ENCODE data around the gene SAMD1. TPM values are rescaled to one million over a fixed set of nuclear protein-coding genes. Genes with fewer than 3 reads are reported as not detected.

The SAMD1 gene
- total RNA-seq, 2 experiments from 2014 or later: 29.4 to 30.1 TPM

GRCh38 chr19:14080887-14081796, 9.4 kb downstream of the SAMD1 start:
- Mint-ChIP-seq H3K27me3 (no peaks in the 10 kb centered on the region), H3K27ac (peak overlapping the region; percentile 73), H3K4me3 (peak overlapping the region; percentile 91), H3K9me3 (no peaks in the 10 kb centered on the region), H3K4me1 (ENCODE audit: low read depth) (peaks cover 14% of the 10 kb centered on the region), H3K36me3 (ENCODE audit: low read depth) (no peaks in the 10 kb centered on the region)
- H3K9me3 ChIP-seq (ENCODE audit: control insufficient read depth in 1 of 2, insufficient read depth in 1 of 2, low read length in 2 of 2): no peaks in the 10 kb centered on the region
- ATAC-seq (ENCODE audit: poor library complexity): peak; percentile 94
- H3K36me3 ChIP-seq (ENCODE audit: insufficient read depth, low read length): no peaks in the 10 kb centered on the region
- H3K27ac ChIP-seq (ENCODE audit: low read depth in 1 of 2, low read length in 2 of 2): peak overlapping the region; percentile 73 to 74
- ChIA-PET POLR2A (interaction anchor here (0.6 to 3.0 kb wide), 14 partner anchors 9 to 1752 kb away, joined by 3 to 33 read pairs (median 4); partner anchors contain the start of genes ASF1B, DDX39A, IL27RA and PRKACA), CTCF (interaction anchor here (0.8 to 4.6 kb wide), 5 partner anchors 9 to 267 kb away, joined by 3 to 26 read pairs (median 4); partner anchors contain the start of genes ASF1B and MISP3)
- H3K4me3 ChIP-seq (ENCODE audit: low read length): peak overlapping the region; percentile 81
- no peaks in the 10 kb centered on the region for H3K27me3 ChIP-seq (ENCODE audit: control insufficient read depth in 1 of 2, insufficient read depth in 2 of 2, low read length in 2 of 2)
- no peak for TF ChIP-seq CTCF (IDR thresholded peaks at IDR 0.05)
- intact Hi-C loops (cut with DNase I, micrococcal nuclease): loop anchor here (2.0 to 10.0 kb wide), 6 partner anchors 36 to 614 kb away; partner anchors contain the start of genes ASF1B (in 1 of the 2), C19orf53 (in 1 of the 2), DCAF15 (in 1 of the 2) and NDUFB7 (in 1 of the 2)
- H3K4me1 ChIP-seq (ENCODE audit: insufficient read depth, low read length): peaks cover 23% of the 10 kb centered on the region
- peak; percentile 98 to 100 (median 99) for DNase-seq

GRCh38 chr19:14078411-14078810, 12.1 kb downstream of the SAMD1 start:
- H3K9me3 ChIP-seq (ENCODE audit: control insufficient read depth in 1 of 2, insufficient read depth in 1 of 2, low read length in 2 of 2): no peaks in the 10 kb centered on the region
- H3K4me3 ChIP-seq (ENCODE audit: low read length): no peak overlapping the region
- CTCF ChIA-PET: interaction anchor here (0.8 to 1.2 kb wide), 3 partner anchors 36 to 58 kb away, joined by 3 to 4 read pairs (median 4); partner anchors contain the start of genes ASF1B and IL27RA
- no peak overlapping the region for H3K27ac Mint-ChIP-seq
- H3K27me3 ChIP-seq (ENCODE audit: control insufficient read depth in 1 of 2, insufficient read depth in 2 of 2, low read length in 2 of 2): no peaks in the 10 kb centered on the region
- H3K27me3 Mint-ChIP-seq: peaks cover 4% of the 10 kb centered on the region
- H3K9me3 Mint-ChIP-seq: no peaks in the 10 kb centered on the region
- H3K27ac ChIP-seq (ENCODE audit: low read depth in 1 of 2, low read length in 2 of 2): no peak overlapping the region
- no peaks in the 10 kb centered on the region for H3K36me3 ChIP-seq (ENCODE audit: insufficient read depth, low read length)
- H3K4me1 Mint-ChIP-seq (ENCODE audit: low read depth): peaks cover 30% of the 10 kb centered on the region
- H3K4me3 Mint-ChIP-seq: no peak overlapping the region
- TF ChIP-seq CTCF (IDR thresholded peaks at IDR 0.05): no peak
- DNase-seq (peak in 1 of 14 experiments; percentile 45), ATAC-seq (ENCODE audit: poor library complexity) (no peak)
- POLR2A ChIA-PET: interaction anchor here (0.7 kb wide), 1 partner anchor 32 kb away, joined by 3 read pairs; no protein-coding TSS in a partner anchor
- H3K36me3 Mint-ChIP-seq (ENCODE audit: low read depth): no peaks in the 10 kb centered on the region
- H3K4me1 ChIP-seq (ENCODE audit: insufficient read depth, low read length): peaks cover 44% of the 10 kb centered on the region
- intact Hi-C loops (cut with DNase I, micrococcal nuclease): no loop called here
